Forelimb muscle (tissue), 1 donor: Measurements from ENCODE around the gene ZNF888. TPM values are rescaled to one million over a fixed set of nuclear protein-coding genes. Genes with fewer than 3 reads are reported as not detected.
"Not testable (repeated sequence)": the region's sequence is repeated elsewhere in the genome, so short reads cannot be mapped to it uniquely, and the experiment has no call there.

Experiments
- DNase-seq: peaks from one replicate; pipeline ENCODE4 v3.0.0-alpha.2; 2013; ENCODE audit warnings: low read depth
- polyA plus RNA-seq: library from polyadenylated mRNA; unstranded; fragments of 120-200 nt; gene quantifications from one replicate; pipeline ENCODE4 v1.2.1, GENCODE V29; 2013; ENCODE audit not compliant: insufficient read length

The ZNF888 gene
- 3.3 TPM for polyA plus RNA-seq

- no peak for DNase-seq
Measured at GRCh38 chr19:52922841-52923777, at the start of gene ZNF888. Gene ZNF888 (minus strand): TSS chr19:52923428. CDS start chr19:52917873, 5,555 bp downstream.

GRCh38 chr19:52967772-52968171, 44.5 kb upstream of the ZNF888 start:
- DNase-seq: no peak

- no peak for DNase-seq
Measured at GRCh38 chr19:52963247-52963618, 40.0 kb upstream of the ZNF888 start.

- DNase-seq: peak; percentile 51
Measured at GRCh38 chr19:52962394-52963246, 39.4 kb upstream of the ZNF888 start, which contains the start of gene ZNF816. Gene ZNF816 (minus strand): TSS chr19:52962881. CDS start chr19:52956089, 6,792 bp downstream.

- DNase-seq: no peak
Measured at GRCh38 chr19:52961981-52962380, 38.8 kb upstream of the ZNF888 start.

- DNase-seq: no peak
Measured at GRCh38 chr19:52959613-52960295, 36.5 kb upstream of the ZNF888 start.

- DNase-seq: no peak
Measured at GRCh38 chr19:52957591-52957990, 34.4 kb upstream of the ZNF888 start.

GRCh38 chr19:52956917-52957316, 33.7 kb upstream of the ZNF888 start:
- DNase-seq: no peak

GRCh38 chr19:52949422-52949821, 26.2 kb upstream of the ZNF888 start:
- DNase-seq: no peak

GRCh38 chr19:52948025-52948770, 25.0 kb upstream of the ZNF888 start:
- no peak for DNase-seq

GRCh38 chr19:52946322-52947310, 23.4 kb upstream of the ZNF888 start:
- no peak for DNase-seq

- DNase-seq: no peak
Measured at GRCh38 chr19:52945652-52946321, 22.6 kb upstream of the ZNF888 start.

- DNase-seq: not testable (repeated sequence)
Measured at GRCh38 chr19:52944703-52945493, 21.7 kb upstream of the ZNF888 start.

- DNase-seq: no peak
Measured at GRCh38 chr19:52943884-52944643, 20.8 kb upstream of the ZNF888 start.

- DNase-seq: no peak
Measured at GRCh38 chr19:52943134-52943883, 20.1 kb upstream of the ZNF888 start.

GRCh38 chr19:52942386-52943133, 19.3 kb upstream of the ZNF888 start:
- DNase-seq: no peak
